HepG2 (cell line): Measurements from ENCODE around the gene AMER2. TPM values are rescaled to one million over a fixed set of nuclear protein-coding genes. Genes with fewer than 3 reads are reported as not detected.

ENCODE experiments used
- ATAC-seq: fragments of 200-7000 bp; cut with Tn5 transposase; 3 replicates; pipeline ENCODE4 v1.9.1; 2020; ENCODE audit warnings: mild to moderate bottlenecking, moderate library complexity
- BruUV-seq: library from RNA; stranded (reverse); fragments of 400-500 nt; replicated peaks from 2 replicates; lab custom pipeline; 2021; lab: Mats Ljungman, UMichigan
- CTCF ChIA-PET: fragments of 300-600 bp; formaldehyde crosslinking; extraction: SDS; loops from one replicate; lab custom pipeline; 2021; ENCODE audit warnings: low total read pairs, inconsistent platforms, low intra/inter-chr PET ratio; lab: Yijun Ruan, JAX
- POLR2A ChIA-PET: fragments of 350-600 bp; sonication (Branson Sonifier 250); formaldehyde crosslinking; loops from one replicate; lab custom pipeline; 2020; ENCODE audit warnings: antibody characterized with exemption, inconsistent platforms; lab: Yijun Ruan, JAX
- DNase-seq: peaks from one replicate; pipeline ENCODE4 v3.0.0-alpha.2; 2015; ENCODE audit warnings: low spot score
- FAIRE-seq: peaks from 3 replicates; lab custom pipeline; 2011; peaks lifted over from hg19 to GRCh38; lab: Jason Lieb, UNC
- H2AFZ ChIP-seq: one replicate; pipeline ENCODE4 v1.6.1; 2011; ENCODE audit warnings: low read length, inconsistent platforms
- H3K27ac ChIP-seq: fragments of 300-600 bp; 3 replicates; pipeline ENCODE4 v1.8.0; 2011; ENCODE audit warnings: mixed run types, mild to moderate bottlenecking, mixed read lengths, low read length, inconsistent platforms; ENCODE audit not compliant: insufficient read depth; ENCODE audit errors: extremely low read length
- H3K27me3 ChIP-seq, 2 experiments: fragments of 200-600 bp in 1 of 2; 2 replicates in 1 of 2; 3 replicates in 1 of 2; pipeline versions ENCODE4 v1.6.0 to v1.8.0; 2011; ENCODE audit warnings: low read length in 2 of 2, mild to moderate bottlenecking in 2 of 2, moderate library complexity in 2 of 2, inconsistent platforms in 1 of 2; ENCODE audit not compliant: insufficient read depth in 2 of 2, control insufficient read depth in 1 of 2
- H3K36me3 ChIP-seq, 2 experiments: fragments of 200-600 bp in 1 of 2; replicated peaks in 1 of 2; 2 replicates in 1 of 2; 3 replicates in 1 of 2; pipeline versions ENCODE4 v1.5.1 to v1.8.0; 2011; ENCODE audit warnings: low read length in 2 of 2, inconsistent platforms in 1 of 2; ENCODE audit not compliant: insufficient read depth in 2 of 2, control insufficient read depth in 1 of 2
- H3K4me1 ChIP-seq: 2 replicates; pipeline ENCODE4 v1.5.1; 2012; ENCODE audit warnings: low read length, inconsistent platforms; ENCODE audit not compliant: insufficient read depth
- H3K4me2 ChIP-seq: 2 replicates; pipeline ENCODE4 v1.6.0; 2011; ENCODE audit warnings: low read depth, low read length, inconsistent platforms
- H3K4me3 ChIP-seq, 3 experiments: fragments of 200-600 bp in 1 of 3; sonication (generic), shearing (Covaris generic) in 1 of 3; replicated peaks in 1 of 3; 2 replicates each; pipeline ENCODE4 v1.5.1; 2011 to 2016; ENCODE audit warnings: low read length in 3 of 3, inconsistent platforms in 2 of 3, low read depth in 2 of 3, mild to moderate bottlenecking in 2 of 3, control low read depth in 1 of 3, mixed read lengths in 1 of 3; ENCODE audit not compliant: insufficient read depth in 1 of 3
- H3K79me2 ChIP-seq: one replicate; pipeline ENCODE4 v1.6.1; 2011; ENCODE audit warnings: low read length, inconsistent platforms; ENCODE audit not compliant: insufficient read depth
- H3K9ac ChIP-seq: 2 replicates; pipeline ENCODE4 v1.6.0; 2011; ENCODE audit warnings: mild to moderate bottlenecking, low read depth, low read length, inconsistent platforms; ENCODE audit not compliant: insufficient read depth
- H3K9me3 ChIP-seq: 2 replicates; pipeline ENCODE4 v1.5.1; 2012; ENCODE audit warnings: mild to moderate bottlenecking, low read length
- H4K20me1 ChIP-seq: 2 replicates; pipeline ENCODE4 v1.6.0; 2011; ENCODE audit warnings: inconsistent platforms, mild to moderate bottlenecking, low read length, moderate library complexity; ENCODE audit not compliant: insufficient read depth
- ARID2 ChIP-seq: sonication (generic); formaldehyde crosslinking; IDR thresholded peaks from 2 replicates; pipeline ENCODE4 v1.8.1; 2022; ENCODE audit warnings: mild to moderate bottlenecking, missing genetic modification reagents, borderline replicate concordance
- BRD4 ChIP-seq: sonication (generic); formaldehyde crosslinking; IDR thresholded peaks from 2 replicates; pipeline ENCODE4 v1.4.0; 2020; ENCODE audit warnings: missing genetic modification reagents
- MIXL1 ChIP-seq: IDR thresholded peaks from 2 replicates; pipeline ENCODE4 v1.6.1; 2016
- ZFY ChIP-seq: sonication (generic); formaldehyde crosslinking; IDR thresholded peaks from 2 replicates; pipeline ENCODE4 v1.4.0; 2020; ENCODE audit warnings: missing genetic modification reagents
- ZMAT3 ChIP-seq: sonication (generic); formaldehyde crosslinking; conservative IDR thresholded peaks from 2 replicates; pipeline ENCODE4 v1.7.0; 2021; ENCODE audit warnings: missing genetic modification reagents
- ZNF296 ChIP-seq: sonication (generic); formaldehyde crosslinking; conservative IDR thresholded peaks from 2 replicates; pipeline ENCODE4 v1.5.0; 2020; ENCODE audit warnings: mild to moderate bottlenecking, missing genetic modification reagents
- ZNF878 ChIP-seq: sonication (generic); formaldehyde crosslinking; IDR thresholded peaks from 2 replicates; pipeline ENCODE4 v1.8.1; 2023; ENCODE audit warnings: mild to moderate bottlenecking, missing genetic modification reagents, moderate library complexity
- WGBS: methylation state at CpG from one replicate; pipeline ENCODE4 v1.1.6; 2017; ENCODE audit warnings: low lambda C conversion rate; 5-methylcytosine and 5-hydroxymethylcytosine counted together
- in situ Hi-C: cut with HindIII; loops from 2 replicates; pipeline ENCODE4 v1.10.0; 2017; ENCODE audit warnings: low pct_unique_long_range_greater_than_20kb; ENCODE audit not compliant: extremely low pct_ligation_motif_present
- intact Hi-C: fragments of 100-400 bp; cut with micrococcal nuclease; formaldehyde crosslinking; loops from one replicate; pipeline ENCODE4 v1.10.0; 2022; ENCODE audit not compliant: unreplicated experiment
- polyA plus RNA-seq, 8 experiments: library from polyadenylated mRNA; depleted of rRNA in 3 of 8; stranded (reverse) in 7 of 8; unstranded in 1 of 8; fragments of >200 nt; fragmentation: Illumina TruSeq in 4 of 8; extraction: Trizol in 4 of 8; gene quantifications; 2 replicates each; pipeline versions ENCODE4 v1.2.1 to v1.2.3, GENCODE V29; 2011 to 2016; ENCODE audit warnings: low read depth in 4 of 8, missing spikeins in 1 of 8, mixed read lengths in 1 of 8; ENCODE audit not compliant: insufficient read depth in 1 of 8
- total RNA-seq, 5 experiments: library from RNA; depleted of rRNA; stranded (reverse); fragments of >200 nt; fragmentation: Illumina TruSeq; extraction: Trizol; gene quantifications; 2 replicates each; pipeline ENCODE4 v1.2.3, GENCODE V29; 2016; ENCODE audit warnings: low read depth in 1 of 5
- TF ChIP-seq, protein P1 (sequence below): sonication (generic); formaldehyde crosslinking; IDR thresholded peaks from 2 replicates; pipeline ENCODE4 v1.4.0; 2020; ENCODE audit warnings: missing genetic modification reagents, mild to moderate bottlenecking, borderline replicate concordance
- TF ChIP-seq, protein P2 (sequence below): sonication (generic); formaldehyde crosslinking; IDR thresholded peaks from 2 replicates; pipeline ENCODE4 v1.5.0; 2020; ENCODE audit warnings: missing genetic modification reagents, mild to moderate bottlenecking, borderline replicate concordance

Gene AMER2
- total and polyA plus RNA-seq, 2 of the 13 experiments (the other 11 are each of a cell fraction or from before 2014, with no cell fraction given): not detected

DNA sequence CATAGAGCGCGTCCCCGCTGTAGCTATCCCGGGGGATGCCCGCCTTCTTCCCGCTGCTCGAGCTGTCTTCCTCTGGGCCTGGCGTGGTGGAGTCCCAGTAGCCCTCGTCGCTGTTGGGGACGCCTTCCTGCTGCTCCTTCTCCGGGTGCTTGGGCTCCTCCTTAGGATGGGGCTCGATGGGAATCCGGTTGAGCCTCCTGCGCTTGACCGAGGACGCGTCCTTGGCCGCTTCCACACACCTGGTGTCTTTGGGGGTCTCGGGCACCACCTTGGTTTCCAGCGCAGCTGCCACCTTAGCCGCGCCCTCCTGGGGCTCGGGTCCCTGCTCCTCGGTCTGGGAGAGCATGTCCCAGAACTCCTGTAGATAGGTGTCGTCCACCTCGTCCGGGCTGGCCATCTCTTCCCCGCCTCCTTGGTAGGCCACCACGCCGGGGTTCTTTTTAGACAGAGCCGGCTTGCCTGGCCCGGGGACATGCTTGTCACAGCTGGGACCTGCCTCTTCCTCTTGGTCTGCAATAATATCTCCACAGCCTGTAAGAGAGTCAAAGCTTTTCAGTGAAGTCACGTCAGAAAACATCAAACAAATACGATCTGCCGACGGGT is 2.0 kb downstream of the AMER2 start:
- Histone ChIP-seq H3K27ac (no peak overlapping the region), H3K9ac (no peak overlapping the region), H3K4me1 (no peaks in the 10 kb centered on the region), H3K9me3 (no peaks in the 10 kb centered on the region), H3K4me3 (no peak overlapping the region), H3K27me3 (peaks cover 2 to 5% of the 10 kb centered on the region in 2 experiments; a peak in 3 of 5 replicates), H4K20me1 (no peaks in the 10 kb centered on the region)
- no peak for FAIRE-seq
- ChIA-PET CTCF (no interaction called here), POLR2A (no interaction called here)
- no TSS peak for BruUV-seq
- TF ChIP-seq ZNF878 (CRISPR knock-in tag) (no peak), ARID2 (no peak), ZNF296 (CRISPR knock-in tag) (no peak), ZFY (CRISPR knock-in tag) (no peak), MIXL1 (no peak), ZMAT3 (no peak), BRD4 (CRISPR knock-in tag) (no peak)
- TF ChIP-seq, protein P1, sequence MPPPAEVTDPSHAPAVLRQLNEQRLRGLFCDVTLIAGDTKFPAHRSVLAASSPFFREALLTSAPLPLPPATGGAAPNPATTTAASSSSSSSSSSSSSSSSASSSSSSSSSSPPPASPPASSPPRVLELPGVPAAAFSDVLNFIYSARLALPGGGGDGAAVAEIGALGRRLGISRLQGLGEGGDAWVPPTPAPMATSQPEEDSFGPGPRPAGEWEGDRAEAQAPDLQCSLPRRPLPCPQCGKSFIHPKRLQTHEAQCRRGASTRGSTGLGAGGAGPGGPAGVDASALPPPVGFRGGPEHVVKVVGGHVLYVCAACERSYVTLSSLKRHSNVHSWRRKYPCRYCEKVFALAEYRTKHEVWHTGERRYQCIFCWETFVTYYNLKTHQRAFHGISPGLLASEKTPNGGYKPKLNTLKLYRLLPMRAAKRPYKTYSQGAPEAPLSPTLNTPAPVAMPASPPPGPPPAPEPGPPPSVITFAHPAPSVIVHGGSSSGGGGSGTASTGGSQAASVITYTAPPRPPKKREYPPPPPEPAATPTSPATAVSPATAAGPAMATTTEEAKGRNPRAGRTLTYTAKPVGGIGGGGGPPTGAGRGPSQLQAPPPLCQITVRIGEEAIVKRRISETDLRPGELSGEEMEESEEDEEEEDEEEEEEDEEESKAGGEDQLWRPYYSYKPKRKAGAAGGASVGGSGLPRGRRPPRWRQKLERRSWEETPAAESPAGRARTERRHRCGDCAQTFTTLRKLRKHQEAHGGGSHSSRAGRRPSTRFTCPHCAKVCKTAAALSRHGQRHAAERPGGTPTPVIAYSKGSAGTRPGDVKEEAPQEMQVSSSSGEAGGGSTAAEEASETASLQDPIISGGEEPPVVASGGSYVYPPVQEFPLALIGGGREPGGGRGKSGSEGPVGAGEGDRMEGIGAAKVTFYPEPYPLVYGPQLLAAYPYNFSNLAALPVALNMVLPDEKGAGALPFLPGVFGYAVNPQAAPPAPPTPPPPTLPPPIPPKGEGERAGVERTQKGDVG (CRISPR knock-in tag): no peak
- TF ChIP-seq, protein P2, sequence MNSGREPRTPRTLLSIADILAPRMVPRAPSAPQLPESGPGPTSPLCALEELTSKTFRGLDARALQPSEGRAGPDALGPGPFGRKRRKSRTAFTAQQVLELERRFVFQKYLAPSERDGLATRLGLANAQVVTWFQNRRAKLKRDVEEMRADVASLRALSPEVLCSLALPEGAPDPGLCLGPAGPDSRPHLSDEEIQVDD (CRISPR knock-in tag): no peak
- TF ChIP-seq, all 625 proteins: peak for 0
- Histone ChIP-seq H3K4me2 (no peak overlapping the region), H2AFZ (no peak overlapping the region), H3K36me3 (no peaks in the 10 kb centered on the region), H3K79me2 (no peaks in the 10 kb centered on the region)
- DNase-seq: no peak
- in situ Hi-C loops: no loop called here
- 78% methylated on average over 33 of the region's 37 CpGs for WGBS
- ATAC-seq: no peak
- intact Hi-C loops: no loop called here
